ENCODE results near the gene C3orf33. TPM values are rescaled to one million over a fixed set of nuclear protein-coding genes. Genes with fewer than 3 reads are reported as not detected.

C3orf33 gene
- total and polyA plus RNA-seq, 2 of the 13 experiments (the other 11 are each of a cell fraction or from before 2014, with no cell fraction given) = 9.2 to 12.6 TPM

- TF ChIP-seq HOXA3 (CRISPR knock-in tag; IDR thresholded peaks at IDR 0.05) = no peak
- TF ChIP-seq ATRX (CRISPR knock-in tag; IDR thresholded peaks at IDR 0.05; ENCODE audit: borderline replicate concordance) = no peak
- TF ChIP-seq, protein P1, sequence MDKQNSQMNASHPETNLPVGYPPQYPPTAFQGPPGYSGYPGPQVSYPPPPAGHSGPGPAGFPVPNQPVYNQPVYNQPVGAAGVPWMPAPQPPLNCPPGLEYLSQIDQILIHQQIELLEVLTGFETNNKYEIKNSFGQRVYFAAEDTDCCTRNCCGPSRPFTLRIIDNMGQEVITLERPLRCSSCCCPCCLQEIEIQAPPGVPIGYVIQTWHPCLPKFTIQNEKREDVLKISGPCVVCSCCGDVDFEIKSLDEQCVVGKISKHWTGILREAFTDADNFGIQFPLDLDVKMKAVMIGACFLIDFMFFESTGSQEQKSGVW (CRISPR knock-in tag; IDR thresholded peaks at IDR 0.05; ENCODE audit: borderline replicate concordance) = no peak
- no peak for TF ChIP-seq SSRP1 (CRISPR knock-in tag; IDR thresholded peaks at IDR 0.05)
- TF ChIP-seq ZNF720 (CRISPR knock-in tag; IDR thresholded peaks at IDR 0.05) = no peak
- TF ChIP-seq PRDM10 (CRISPR knock-in tag; IDR thresholded peaks at IDR 0.05; ENCODE audit: low read depth) = peak; percentile 47; the same call in 1 of the 2 replicates
- no peak for TF ChIP-seq TRIM24 (CRISPR knock-in tag; IDR thresholded peaks at IDR 0.05)
- TF ChIP-seq MIER3 (CRISPR knock-in tag; IDR thresholded peaks at IDR 0.05; ENCODE audit: borderline replicate concordance) = peak; percentile 2; the same call in 1 of the 2 replicates
- no peak for TF ChIP-seq BRCA1 (CRISPR knock-in tag; IDR thresholded peaks at IDR 0.05)
- TF ChIP-seq, protein P2, sequence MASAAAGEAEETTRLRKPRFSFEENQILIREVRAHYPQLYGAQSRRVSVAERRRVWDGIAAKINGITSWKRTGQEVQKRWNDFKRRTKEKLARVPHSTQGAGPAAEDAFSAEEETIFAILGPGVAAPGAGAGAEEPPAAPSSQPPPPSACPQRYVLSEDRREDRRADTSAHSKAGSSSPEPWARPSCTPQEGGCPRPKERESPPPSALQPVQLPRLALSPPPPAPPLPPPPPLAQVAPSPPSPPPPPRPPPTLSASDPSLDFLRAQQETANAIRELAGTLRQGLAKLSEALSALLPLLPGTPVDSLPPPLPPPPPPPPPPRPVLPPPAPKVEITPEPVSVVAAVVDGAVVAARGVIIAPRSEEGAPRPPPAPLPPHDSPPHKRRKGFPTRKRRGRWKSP (CRISPR knock-in tag; IDR thresholded peaks at IDR 0.05) = no peak
- no peak for TF ChIP-seq ZNF660 (CRISPR knock-in tag; IDR thresholded peaks at IDR 0.05; ENCODE audit: borderline replicate concordance, low read depth)
- peak; percentile 28; the same call in 1 of the 2 replicates for TF ChIP-seq SALL2 (CRISPR knock-in tag; IDR thresholded peaks at IDR 0.05)
- no peak for TF ChIP-seq PLRG1 (conservative IDR thresholded peaks at IDR 0.05)
- TF ChIP-seq RCOR2 (CRISPR knock-in tag; IDR thresholded peaks at IDR 0.05) = no peak
- TF ChIP-seq MED1 (CRISPR knock-in tag; IDR thresholded peaks at IDR 0.05) = no peak
- no peak for TF ChIP-seq BATF2 (CRISPR knock-in tag; IDR thresholded peaks at IDR 0.05)
- 0 out of 2 replicates have a peak, but pooled peaks have one; percentile 64 for TF ChIP-seq TIGD3 (CRISPR knock-in tag; IDR thresholded peaks at IDR 0.05; ENCODE audit: borderline replicate concordance)
- no peak for TF ChIP-seq ZKSCAN5 (CRISPR knock-in tag; IDR thresholded peaks at IDR 0.05)
- no peak for TF ChIP-seq CBX1 (IDR thresholded peaks at IDR 0.05; ENCODE audit: low read depth)
- TF ChIP-seq PCBP2 (optimal IDR thresholded peaks at IDR 0.05; ENCODE audit: low read depth, low read length, poor library complexity, severe bottlenecking) = no peak
- TF ChIP-seq TBX2 (CRISPR knock-in tag; IDR thresholded peaks at IDR 0.05; ENCODE audit: borderline replicate concordance) = no peak; the same call in 1 of the 2 replicates
- TF ChIP-seq, protein P3, sequence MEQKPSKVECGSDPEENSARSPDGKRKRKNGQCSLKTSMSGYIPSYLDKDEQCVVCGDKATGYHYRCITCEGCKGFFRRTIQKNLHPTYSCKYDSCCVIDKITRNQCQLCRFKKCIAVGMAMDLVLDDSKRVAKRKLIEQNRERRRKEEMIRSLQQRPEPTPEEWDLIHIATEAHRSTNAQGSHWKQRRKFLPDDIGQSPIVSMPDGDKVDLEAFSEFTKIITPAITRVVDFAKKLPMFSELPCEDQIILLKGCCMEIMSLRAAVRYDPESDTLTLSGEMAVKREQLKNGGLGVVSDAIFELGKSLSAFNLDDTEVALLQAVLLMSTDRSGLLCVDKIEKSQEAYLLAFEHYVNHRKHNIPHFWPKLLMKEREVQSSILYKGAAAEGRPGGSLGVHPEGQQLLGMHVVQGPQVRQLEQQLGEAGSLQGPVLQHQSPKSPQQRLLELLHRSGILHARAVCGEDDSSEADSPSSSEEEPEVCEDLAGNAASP (CRISPR knock-in tag; IDR thresholded peaks at IDR 0.05; ENCODE audit: borderline replicate concordance) = no peak
Observed at GRCh38 chr3:155744010-155744625, 62.0 kb downstream of the C3orf33 start (continued).

Measured in HepG2 (cell line).